GM18526 (cell line): ENCODE data around the gene GRM7.

ENCODE experiments used
- POLR2A ChIP-seq: IDR thresholded peaks from 3 replicates; pipeline ENCODE4 v1.6.1; 2011; ENCODE audit not compliant: insufficient read length; ENCODE audit errors: extremely low read depth

Gene GRM7

DNA sequence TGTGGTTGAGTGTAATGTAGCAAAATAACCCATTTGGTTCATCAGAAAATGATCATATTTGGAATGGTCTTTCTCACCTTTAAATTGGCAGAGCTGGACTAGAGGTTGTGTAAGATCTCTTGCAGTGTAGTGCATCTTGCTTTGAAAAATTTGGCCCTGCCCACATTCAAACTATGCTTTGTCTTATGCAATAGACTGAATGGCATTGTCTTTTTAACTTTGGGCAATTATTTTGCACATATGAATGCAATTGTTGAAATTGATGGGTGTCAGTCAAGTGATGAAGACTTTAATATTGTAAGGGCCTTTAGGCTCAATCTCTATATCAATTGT, 381.4 kb downstream of the GRM7 start:
- TF ChIP-seq POLR2A, result no peak

DNA sequence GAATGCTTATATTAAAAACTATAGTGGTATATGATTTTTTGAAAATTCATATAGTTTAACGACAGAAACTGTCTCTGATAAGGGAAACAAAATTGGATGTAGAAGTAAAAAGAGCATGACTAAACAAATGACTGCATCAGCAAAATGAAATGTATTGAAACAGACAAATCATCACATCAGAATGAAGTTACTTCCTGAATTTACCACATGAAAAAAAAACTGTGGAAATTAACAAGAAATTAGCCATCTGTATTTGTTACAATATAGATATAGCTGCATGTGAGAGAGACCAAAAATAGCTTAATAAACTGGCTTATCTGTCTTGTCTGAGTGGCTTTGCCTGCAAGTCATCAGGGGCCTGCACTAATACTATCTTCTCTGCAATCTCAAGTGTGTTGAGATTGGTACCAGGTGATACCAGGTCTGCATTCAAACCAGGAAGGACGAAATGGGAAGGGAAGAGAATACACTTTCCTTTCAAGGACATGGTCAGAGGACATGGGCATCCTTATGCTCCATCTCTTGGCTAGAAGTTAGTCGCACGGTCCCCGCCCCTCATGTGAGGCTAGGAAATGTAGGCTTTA, 388.7 kb downstream of the GRM7 start:
- no peak for TF ChIP-seq POLR2A

DNA sequence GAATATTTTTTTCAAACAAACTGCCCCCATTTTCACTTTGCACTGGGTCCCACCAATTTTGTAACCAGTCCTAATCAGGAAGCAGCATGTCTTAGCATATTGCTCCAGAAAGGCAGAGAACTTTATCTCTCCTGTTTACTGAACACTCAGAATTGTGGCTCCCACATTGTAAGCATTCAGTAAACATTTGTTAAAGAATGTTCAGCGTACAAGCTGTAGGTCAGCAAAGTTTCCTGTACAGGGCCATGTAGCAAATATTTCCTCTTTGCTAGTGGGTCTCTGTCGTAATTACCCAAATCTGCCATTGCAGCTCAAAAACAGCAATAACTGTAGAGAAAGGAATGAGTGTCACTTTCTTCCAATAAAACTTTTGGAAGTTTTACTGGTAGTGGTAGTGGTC, 393.3 kb downstream of the GRM7 start:
- TF ChIP-seq POLR2A, result no peak

DNA sequence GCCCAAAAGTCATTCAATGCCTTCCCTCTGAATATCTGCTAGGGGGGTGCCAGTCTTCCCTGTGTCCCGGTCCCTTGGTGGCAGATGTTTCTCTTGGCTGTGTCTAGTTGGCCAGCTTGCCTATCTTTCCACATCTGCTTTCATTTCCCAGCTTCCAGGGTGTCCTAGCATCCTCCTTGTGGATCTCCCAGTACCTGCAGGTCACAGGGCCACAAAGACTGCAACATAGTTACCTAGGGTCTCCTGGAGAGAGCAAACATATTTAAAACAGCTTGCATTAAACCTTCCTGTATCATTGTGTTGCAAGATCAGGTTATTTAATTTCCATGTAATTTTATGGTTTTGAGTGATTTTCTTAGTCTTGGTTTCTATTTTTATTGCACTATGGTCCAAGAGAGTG, 400.1 kb downstream of the GRM7 start:
- no peak for TF ChIP-seq POLR2A

DNA sequence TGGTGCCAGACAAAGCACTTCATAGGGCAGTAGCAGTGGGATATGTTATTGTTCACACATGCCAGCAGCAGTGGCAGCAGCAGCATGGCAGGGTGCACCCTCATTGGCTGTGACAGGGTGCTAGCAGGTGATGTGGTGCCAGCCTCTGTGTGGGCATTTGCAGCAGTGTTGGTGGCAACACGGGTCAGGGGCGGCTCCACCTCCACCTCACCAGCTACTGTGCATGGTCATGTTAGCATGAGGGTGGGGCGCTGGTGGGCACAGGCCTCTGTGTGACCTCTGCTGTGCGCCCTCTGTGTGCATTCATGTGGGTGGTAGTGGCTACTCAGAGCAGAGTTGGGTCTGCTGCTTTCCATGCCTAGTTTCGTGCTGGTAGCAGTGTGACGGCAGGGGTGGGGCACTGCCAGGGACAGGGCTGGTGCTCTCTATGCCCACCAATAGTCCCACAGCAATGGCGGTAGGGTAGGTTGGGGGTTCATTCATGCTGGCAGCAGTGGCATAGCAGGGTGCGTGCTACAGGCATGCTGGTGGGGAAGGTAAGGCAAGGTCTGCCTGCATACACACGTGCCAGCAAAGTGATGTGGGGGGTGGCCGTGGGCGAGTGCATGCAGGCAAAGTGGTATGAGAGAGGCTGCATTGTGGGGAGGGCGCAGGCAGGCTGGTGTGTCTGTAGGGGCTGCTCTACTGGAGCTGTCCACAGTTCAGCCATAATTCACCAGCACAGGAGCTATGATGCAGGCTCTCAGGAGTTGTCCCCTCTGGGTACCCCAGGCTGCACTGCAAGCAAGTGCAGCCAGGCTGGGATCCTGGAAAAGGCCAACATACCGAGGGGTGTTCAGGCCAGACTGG, 402.7 kb downstream of the GRM7 start:
- TF ChIP-seq POLR2A, result no peak

DNA sequence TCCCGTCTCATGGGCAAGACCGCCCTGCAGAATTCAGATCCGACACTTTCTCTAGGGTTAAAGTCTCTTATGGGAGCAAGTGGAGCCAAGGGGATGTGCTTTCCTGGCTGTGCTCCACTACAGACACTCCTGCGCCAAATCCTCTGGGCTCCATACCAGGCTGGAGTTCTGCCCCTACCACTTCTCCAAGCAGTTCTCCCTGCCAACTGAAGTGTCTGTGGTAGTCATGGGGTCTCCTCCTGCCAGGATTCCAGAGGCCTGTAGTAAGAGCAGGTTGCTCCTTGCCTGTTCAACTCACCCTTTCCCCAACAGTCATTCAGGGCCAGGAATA, 403.2 kb downstream of the GRM7 start:
- no peak for TF ChIP-seq POLR2A

DNA sequence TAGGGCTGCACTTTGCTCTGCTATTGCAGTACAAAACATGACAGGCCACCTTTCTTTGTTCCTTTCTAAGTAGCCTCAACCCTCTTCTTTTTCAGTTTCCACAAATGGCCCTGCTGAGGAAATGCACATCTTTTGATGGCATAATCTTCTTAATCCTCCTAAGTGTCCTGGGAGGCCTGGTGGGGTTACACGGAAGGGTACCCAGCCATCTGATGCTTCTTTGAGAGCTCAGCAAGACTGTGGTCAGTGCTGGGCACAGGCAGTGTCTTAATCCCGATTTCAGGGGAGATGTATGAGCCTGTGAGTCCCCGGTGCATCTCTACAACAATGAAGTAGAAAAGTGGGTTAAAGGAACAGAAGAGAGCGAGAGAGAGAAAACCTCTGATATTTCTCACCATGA, 404.8 kb downstream of the GRM7 start:
- TF ChIP-seq POLR2A, result no peak

DNA sequence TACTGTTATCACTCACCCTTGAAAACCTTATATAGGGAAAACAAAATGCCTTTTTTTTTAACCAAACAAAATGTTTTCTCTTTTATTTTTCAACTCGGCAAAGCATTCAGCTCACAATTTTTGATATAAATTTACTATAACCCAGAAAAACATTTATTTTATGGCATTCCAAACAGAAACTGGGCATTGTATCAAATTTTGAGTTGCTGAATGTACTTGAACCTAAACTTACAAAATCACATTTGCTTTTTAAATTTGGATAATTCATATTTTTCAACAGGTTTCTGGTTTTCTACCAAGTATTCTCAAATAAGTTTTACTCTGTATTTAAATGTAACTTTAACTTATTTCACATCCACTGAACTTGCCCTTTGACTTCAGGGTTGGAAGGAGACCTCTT, 405.6 kb downstream of the GRM7 start:
- TF ChIP-seq POLR2A, result no peak

DNA sequence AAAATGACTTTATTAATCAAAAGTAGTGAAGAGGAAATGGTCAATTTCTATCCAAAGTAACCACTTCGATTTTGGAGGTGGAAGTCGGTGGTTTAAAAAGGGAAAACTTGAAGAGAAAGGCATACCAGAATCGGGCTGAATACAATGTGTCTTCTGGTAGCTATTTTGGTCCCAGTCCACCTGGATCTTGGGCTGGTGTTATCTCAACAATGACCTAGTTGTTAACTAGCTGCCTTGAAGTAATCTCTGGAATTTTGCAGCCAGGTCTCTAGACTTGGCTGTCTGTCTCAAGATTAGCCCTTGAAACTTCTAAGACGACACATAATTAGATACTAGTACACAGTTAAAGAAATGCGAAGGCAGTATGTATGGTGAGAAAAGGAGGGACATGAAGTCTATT, 409.8 kb downstream of the GRM7 start:
- TF ChIP-seq POLR2A, result no peak

DNA sequence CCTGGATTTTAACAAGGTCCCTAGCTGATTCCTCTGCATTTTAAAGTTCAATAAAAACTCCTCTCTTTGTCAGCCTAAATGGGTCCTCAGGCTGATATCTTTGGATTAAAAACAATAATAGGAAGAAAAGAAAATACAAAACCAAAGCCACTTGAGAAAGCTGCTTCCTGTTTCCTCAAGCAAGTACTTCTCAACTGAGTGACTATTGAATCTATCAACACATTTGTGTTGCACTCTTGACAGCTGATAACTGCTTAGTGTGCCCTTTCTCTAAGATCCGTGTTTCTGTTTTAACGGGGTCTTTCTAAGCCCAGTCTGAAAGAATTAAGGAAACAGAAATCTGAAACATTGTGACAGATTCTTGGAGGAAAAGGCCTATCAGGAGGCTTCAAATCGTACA, 410.7 kb downstream of the GRM7 start:
- no peak for TF ChIP-seq POLR2A

DNA sequence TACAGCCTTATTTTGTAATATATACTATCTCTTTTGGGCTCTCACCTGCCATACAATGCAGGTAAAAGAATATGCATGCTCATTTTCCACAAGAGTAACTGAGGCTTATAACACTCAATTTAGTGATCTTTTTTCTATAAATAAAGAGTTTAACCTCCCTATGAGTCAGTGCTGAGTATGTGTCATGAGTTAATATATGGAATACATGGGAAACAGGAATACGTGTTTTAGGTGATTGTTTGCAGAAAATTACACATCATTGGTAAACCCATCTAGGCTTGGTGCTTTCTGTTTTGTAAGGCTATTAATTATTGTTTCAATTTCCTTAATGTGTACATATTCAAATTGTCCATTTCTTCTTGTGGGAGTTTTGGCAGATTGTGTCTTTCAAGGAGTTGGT, 411.3 kb downstream of the GRM7 start:
- TF ChIP-seq POLR2A, result no peak

DNA sequence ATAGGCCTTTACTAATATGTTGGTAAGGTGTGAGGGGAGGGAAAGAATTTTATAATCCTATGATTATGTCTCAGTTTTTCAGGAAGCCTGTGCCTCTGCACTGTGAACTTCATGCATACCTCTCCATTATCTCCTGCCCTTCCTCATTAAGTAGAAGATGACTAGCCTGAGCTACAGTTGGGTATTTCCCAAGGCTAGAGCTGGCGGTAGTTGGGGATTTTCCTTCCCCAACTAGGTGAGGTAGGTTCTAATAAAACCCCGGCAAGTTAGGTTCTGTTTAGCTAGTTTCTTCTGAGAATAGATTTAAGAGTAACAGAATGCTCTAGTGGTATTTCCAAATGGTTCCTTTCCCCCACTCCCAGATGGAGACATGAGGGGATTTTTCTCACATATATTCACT, 414.5 kb downstream of the GRM7 start:
- no peak for TF ChIP-seq POLR2A

DNA sequence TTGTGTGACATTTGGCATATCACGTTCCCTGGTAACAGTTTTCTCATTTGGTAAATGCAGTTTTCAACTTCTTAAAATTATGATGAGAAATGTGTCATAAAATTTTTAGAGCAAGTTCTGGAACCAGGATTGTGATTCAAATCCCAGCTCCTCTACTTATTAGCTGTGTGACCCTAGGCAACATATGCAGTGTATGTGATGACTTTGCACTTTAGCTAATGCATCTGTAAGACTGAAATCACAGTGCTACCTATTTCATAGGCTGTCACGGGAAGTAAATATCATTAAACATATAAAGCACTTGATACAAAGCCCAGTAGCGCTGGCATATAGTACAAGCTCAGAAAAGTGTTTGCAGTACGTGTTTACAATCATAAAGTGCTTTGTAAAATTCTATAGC, 419.4 kb downstream of the GRM7 start:
- no peak for TF ChIP-seq POLR2A

DNA sequence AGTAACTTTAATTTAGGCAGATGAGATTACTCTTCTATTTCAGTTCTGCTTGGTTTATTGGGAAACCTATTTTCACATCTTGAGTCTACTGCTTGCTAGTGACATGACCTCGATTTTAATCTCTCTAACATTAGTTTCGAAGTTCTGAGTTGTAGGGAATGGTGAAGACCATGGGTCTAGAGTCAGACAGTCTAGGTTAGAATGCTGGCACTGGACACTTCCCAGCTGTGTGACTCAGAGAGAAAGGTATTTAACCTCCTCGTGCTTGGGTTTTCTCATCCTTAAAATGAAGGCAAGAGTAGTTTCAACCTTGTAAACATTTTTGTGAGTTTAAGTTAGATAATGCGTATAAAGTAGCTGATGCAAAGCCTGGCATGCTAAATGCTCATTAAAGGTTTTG, 422.1 kb downstream of the GRM7 start:
- no peak for TF ChIP-seq POLR2A

DNA sequence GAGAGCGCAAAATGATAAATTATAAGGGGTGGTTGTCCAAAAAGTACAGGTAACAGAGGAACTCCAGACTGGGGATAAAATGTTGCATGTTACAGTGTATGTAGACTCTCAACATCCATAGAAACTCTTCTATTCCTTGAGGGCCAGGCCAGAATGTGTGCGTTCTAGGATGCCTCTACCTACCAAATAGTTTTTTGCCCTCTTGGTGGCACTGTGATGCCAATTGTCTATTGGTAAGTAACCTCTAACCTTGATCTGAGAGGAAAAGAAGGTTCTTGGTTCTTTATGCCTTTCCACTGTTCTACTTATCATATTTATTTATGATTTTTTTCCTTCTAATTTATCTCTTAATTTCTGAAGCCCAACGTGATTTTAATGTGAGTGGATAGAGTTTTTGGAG, 424.6 kb downstream of the GRM7 start:
- TF ChIP-seq POLR2A, result no peak

DNA sequence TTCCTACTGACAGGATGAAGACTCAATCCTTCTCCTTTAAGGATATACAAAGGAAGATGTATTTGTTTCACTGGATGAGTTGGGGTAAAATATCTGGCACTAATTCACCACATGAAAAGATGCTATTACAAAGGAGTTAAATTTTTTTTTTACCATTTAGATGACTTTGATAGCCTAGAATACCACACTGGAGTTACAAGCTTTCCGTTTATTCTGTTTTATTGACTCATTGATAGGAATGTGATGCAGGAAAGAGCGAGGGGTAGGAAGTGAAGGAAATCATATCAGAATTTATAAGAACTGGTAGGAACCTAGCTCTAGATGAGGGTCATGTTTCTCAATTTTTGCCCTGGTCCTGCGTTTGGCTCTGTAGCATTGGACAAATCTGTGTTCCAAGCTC, 427.2 kb downstream of the GRM7 start:
- TF ChIP-seq POLR2A, result no peak

DNA sequence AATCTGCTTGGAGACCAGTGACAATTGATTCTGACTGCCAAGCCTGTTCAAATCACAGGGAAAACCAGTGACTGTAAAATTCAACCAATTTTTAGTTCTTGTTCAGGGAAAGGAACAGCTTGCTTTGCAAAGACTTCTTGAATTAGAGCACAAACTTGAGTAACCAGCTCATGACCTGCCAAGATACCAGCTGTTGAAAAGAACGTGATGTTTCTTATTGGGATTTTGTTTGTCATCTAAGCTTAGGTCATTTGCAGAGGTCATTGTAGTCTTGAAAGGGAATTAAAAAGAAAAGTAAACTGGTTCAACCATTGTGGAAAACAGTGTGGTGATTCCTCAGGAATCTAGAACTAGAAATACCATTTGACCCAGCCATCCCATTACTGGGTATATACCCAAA, 428.2 kb downstream of the GRM7 start:
- no peak for TF ChIP-seq POLR2A
